NCI-H446 treated with DMSO at 0.1 percent for 48 hours (cell line): Measurements from ENCODE around the gene RANBP1.

ENCODE experiments used
- DNase-seq: peaks from one replicate; lab custom pipeline; 2025; lab: John Stamatoyannopoulos, UW

RANBP1 gene

GRCh38 chr22:20137671-20138416 lies 21.9 kb downstream of the RANBP1 start:
- no peak for DNase-seq

GRCh38 chr22:20138417-20138738 lies 22.5 kb downstream of the RANBP1 start:
- no peak for DNase-seq

GRCh38 chr22:20138868-20139267 lies 23.0 kb downstream of the RANBP1 start:
- DNase-seq = no peak

- no peak for DNase-seq
Observed at GRCh38 chr22:20139391-20140106, 23.6 kb downstream of the RANBP1 start.

GRCh38 chr22:20140107-20140445 lies 24.2 kb downstream of the RANBP1 start:
- no peak for DNase-seq

GRCh38 chr22:20140521-20140964 lies 24.6 kb downstream of the RANBP1 start:
- no peak for DNase-seq

GRCh38 chr22:20141186-20142077 lies 25.5 kb downstream of the RANBP1 start:
- no peak for DNase-seq

- DNase-seq = no peak
Observed at GRCh38 chr22:20142711-20143621, 27.1 kb downstream of the RANBP1 start.

- no peak for DNase-seq
Observed at GRCh38 chr22:20143883-20144665, 28.2 kb downstream of the RANBP1 start.

GRCh38 chr22:20145206-20145831 lies 29.4 kb downstream of the RANBP1 start:
- no peak for DNase-seq

GRCh38 chr22:20145832-20146223 lies 29.9 kb downstream of the RANBP1 start:
- DNase-seq = no peak

- no peak for DNase-seq
Observed at GRCh38 chr22:20146777-20147176, 30.9 kb downstream of the RANBP1 start.

- DNase-seq = no peak
Observed at GRCh38 chr22:20147237-20147988, 31.5 kb downstream of the RANBP1 start.

- no peak for DNase-seq
Observed at GRCh38 chr22:20148414-20148813, 32.5 kb downstream of the RANBP1 start.

- no peak for DNase-seq
Observed at GRCh38 chr22:20149257-20150250, 33.6 kb downstream of the RANBP1 start.

- DNase-seq = no peak
Observed at GRCh38 chr22:20150381-20151275, 34.7 kb downstream of the RANBP1 start, which contains the start of gene CCDC188. Gene CCDC188 (minus strand): TSS chr22:20151055. CDS start chr22:20150986, 69 bp downstream.

- DNase-seq = no peak
Observed at GRCh38 chr22:20151276-20151588, 35.3 kb downstream of the RANBP1 start.
